MM.1S (cell line): ENCODE results near the gene PGGT1B.
A peak's percentile ranks its signal among the peaks of the same experiment; 100 is the strongest.

Source experiments
- DNase-seq: peaks from one replicate; pipeline ENCODE4 v3.0.0-alpha.2; 2015
- H2AFZ ChIP-seq: fragments of 300-600 bp; sonication (generic); 2 replicates; pipeline ENCODE4 v1.6.0; 2016; ENCODE audit warnings: antibody characterized with exemption, low read length
- H3F3A ChIP-seq: fragments of 300-600 bp; sonication (generic); 2 replicates; pipeline ENCODE4 v1.6.1; 2016; ENCODE audit warnings: mild to moderate bottlenecking, antibody characterized with exemption, low read length, moderate library complexity, mixed read lengths; ENCODE audit not compliant: insufficient read depth
- H3K27ac ChIP-seq: fragments of 300-600 bp; sonication (generic); 2 replicates; pipeline ENCODE4 v1.5.1; 2016; ENCODE audit warnings: mild to moderate bottlenecking, low read length
- H3K27me3 ChIP-seq: fragments of 300-600 bp; sonication (generic); replicated peaks from 2 replicates; pipeline ENCODE4 v1.6.0; 2016; ENCODE audit warnings: low read length; ENCODE audit not compliant: insufficient read depth
- H3K36me3 ChIP-seq: fragments of 300-600 bp; sonication (generic); replicated peaks from 2 replicates; pipeline ENCODE4 v1.6.1; 2016; ENCODE audit warnings: mild to moderate bottlenecking, low read length, mixed read lengths; ENCODE audit not compliant: insufficient read depth
- H3K4me1 ChIP-seq: fragments of 300-600 bp; sonication (generic); 2 replicates; pipeline ENCODE4 v1.6.1; 2016; ENCODE audit warnings: low read length, mixed read lengths
- H3K4me2 ChIP-seq: fragments of 300-600 bp; sonication (generic); 2 replicates; pipeline ENCODE4 v1.6.0; 2016; ENCODE audit warnings: low read depth, low read length
- H3K4me3 ChIP-seq: fragments of 300-600 bp; sonication (generic); 2 replicates; pipeline ENCODE4 v1.5.1; 2016; ENCODE audit warnings: low read length, mixed read lengths
- H3K79me2 ChIP-seq: fragments of 300-600 bp; sonication (generic); 2 replicates; pipeline ENCODE4 v1.6.1; 2016; ENCODE audit warnings: mixed run types, low read length, mixed read lengths
- H3K9ac ChIP-seq: fragments of 300-600 bp; sonication (generic); 2 replicates; pipeline ENCODE4 v1.6.1; 2016; ENCODE audit warnings: low read length, mixed read lengths
- H3K9me2 ChIP-seq: fragments of 300-600 bp; sonication (generic); replicated peaks from 2 replicates; pipeline ENCODE4 v1.6.1; 2016; ENCODE audit warnings: mild to moderate bottlenecking, low read length, mixed read lengths; ENCODE audit not compliant: insufficient read depth
- H3K9me3 ChIP-seq: fragments of 300-600 bp; sonication (generic); replicated peaks from 2 replicates; pipeline ENCODE4 v1.6.1; 2016; ENCODE audit warnings: mild to moderate bottlenecking, low read length, mixed read lengths; ENCODE audit not compliant: insufficient read depth
- H4K20me1 ChIP-seq: fragments of 300-600 bp; sonication (generic); 2 replicates; pipeline ENCODE4 v1.6.1; 2016; ENCODE audit warnings: mild to moderate bottlenecking, low read length, moderate library complexity, mixed read lengths; ENCODE audit not compliant: insufficient read depth
- CTCF ChIP-seq: fragments of 300-600 bp; sonication (generic); IDR thresholded peaks from 2 replicates; pipeline ENCODE4 v1.5.1; 2016; ENCODE audit warnings: antibody characterized with exemption, low read length, mixed read lengths
- EZH2 ChIP-seq: fragments of 300-600 bp; sonication (generic); optimal IDR thresholded peaks from 2 replicates; pipeline ENCODE3; 2017; ENCODE audit warnings: low read depth, mild to moderate bottlenecking, antibody characterized with exemption, low read length, mixed read lengths
- EZH2phosphoT487 ChIP-seq: fragments of 300-600 bp; sonication (generic); IDR thresholded peaks from 2 replicates; pipeline ENCODE4 v1.6.1; 2018; ENCODE audit warnings: antibody characterized with exemption, low read length

The PGGT1B gene

DNA sequence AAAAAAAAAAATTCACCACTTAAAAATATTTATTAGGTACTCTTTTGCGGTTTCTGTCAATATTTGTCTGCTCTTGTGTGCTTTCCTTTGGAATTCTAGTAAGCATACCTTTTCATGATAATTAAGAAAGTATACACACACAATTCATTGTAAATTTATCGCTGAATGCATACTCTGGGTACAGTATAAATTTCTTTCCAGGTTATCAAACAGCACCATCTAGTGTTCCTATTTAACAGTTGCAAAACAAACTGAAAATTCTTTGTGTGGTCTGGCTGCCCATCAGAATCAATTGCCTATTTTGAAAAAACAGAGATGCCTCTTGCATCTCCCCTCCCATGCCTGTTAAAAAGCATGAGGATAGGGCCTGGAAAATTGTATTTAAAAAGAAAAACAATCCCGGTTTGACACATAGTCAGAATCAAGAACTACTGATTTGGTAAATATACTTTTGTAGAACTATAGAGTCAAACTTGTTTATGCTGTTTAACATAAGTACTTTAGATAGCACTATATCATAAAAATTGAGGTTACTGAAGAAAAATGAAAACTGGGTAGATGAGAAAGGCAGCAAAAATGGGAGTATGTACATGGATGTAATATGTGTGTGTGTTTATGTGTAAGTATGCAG, 16.2 kb downstream of the PGGT1B start:
- Histone ChIP-seq H3K9ac (no peak overlapping the region), H3K9me3 (no peaks in the 10 kb centered on the region), H3K4me1 (no peaks in the 10 kb centered on the region), H3K4me3 (no peak overlapping the region), H3K9me2 (no peaks in the 10 kb centered on the region), H3K27ac (no peak overlapping the region), H3K27me3 (no peaks in the 10 kb centered on the region), H2AFZ (no peak overlapping the region), H3K4me2 (no peak overlapping the region), H3K79me2 (peaks cover 50% of the 10 kb centered on the region), H3K36me3 (0 out of 2 replicates have a peak, but pooled peaks cover 2% of the 10 kb centered on the region), H3F3A (0 out of 2 replicates have a peak, but pooled peaks cover 3% of the 10 kb centered on the region), H4K20me1 (no peaks in the 10 kb centered on the region; the same call in 1 of the 2 replicates)
- peak; percentile 74 for TF ChIP-seq CTCF
- no peak for TF ChIP-seq EZH2phosphoT487
- DNase-seq = peak; percentile 44

- Histone ChIP-seq H3F3A (0 out of 2 replicates have a peak, but pooled peaks cover 2% of the 10 kb centered on the region), H4K20me1 (no peaks in the 10 kb centered on the region; the same call in 1 of the 2 replicates), H3K9me3 (no peaks in the 10 kb centered on the region), H3K27me3 (no peaks in the 10 kb centered on the region), H3K27ac (no peak overlapping the region), H3K4me2 (no peak overlapping the region), H3K79me2 (peaks cover 36% of the 10 kb centered on the region), H3K36me3 (0 out of 2 replicates have a peak, but pooled peaks cover 9% of the 10 kb centered on the region), H3K4me3 (no peak overlapping the region), H3K9me2 (no peaks in the 10 kb centered on the region), H3K4me1 (no peaks in the 10 kb centered on the region), H2AFZ (no peak overlapping the region), H3K9ac (no peak overlapping the region)
- no peak for TF ChIP-seq CTCF
- no peak for TF ChIP-seq EZH2phosphoT487
- TF ChIP-seq EZH2 = no peak
- DNase-seq = no peak
Measured at GRCh38 chr5:115243412-115243811, 19.3 kb downstream of the PGGT1B start.

DNA sequence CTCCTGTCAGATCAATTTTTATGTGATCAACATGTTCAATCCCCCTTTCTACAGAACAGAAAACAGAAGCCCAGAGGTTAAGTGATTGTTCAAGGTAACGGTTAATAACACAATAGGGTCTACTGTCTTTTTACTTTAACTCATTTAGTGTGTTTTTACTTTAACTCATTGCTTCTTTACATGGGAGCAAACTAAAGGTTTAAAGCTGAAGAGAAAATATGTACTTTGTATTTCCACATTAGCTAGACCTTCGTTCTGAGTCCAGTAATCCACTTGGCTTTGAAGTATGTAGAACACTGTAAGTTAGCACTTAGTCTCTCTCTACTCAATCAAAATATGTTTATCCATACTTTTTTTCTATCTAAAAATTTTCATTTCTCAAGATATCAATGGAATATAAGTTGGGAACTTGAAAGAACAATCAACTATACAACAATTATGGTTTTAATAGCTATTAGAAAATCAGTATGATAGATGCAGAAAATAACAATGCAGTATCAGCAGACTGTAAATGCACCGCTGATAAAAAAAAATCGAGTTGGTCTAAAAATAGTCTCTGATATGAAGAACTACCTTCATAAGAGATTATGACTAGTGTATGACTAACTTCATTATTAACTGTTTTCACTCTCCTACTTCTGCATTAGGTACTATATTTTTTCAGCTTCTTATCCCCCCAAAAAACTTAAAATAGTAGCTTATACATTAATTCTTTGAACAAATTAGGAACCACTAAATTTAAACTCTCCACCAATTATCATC, 20.6 kb downstream of the PGGT1B start:
- no peak overlapping the region for H3K27ac ChIP-seq
- no peak overlapping the region for H3K4me2 ChIP-seq
- DNase-seq = no peak
- H2AFZ ChIP-seq = no peak overlapping the region
- H3K9me3 ChIP-seq = no peaks in the 10 kb centered on the region
- H3K4me3 ChIP-seq = no peak overlapping the region
- H3K79me2 ChIP-seq = peaks cover 31% of the 10 kb centered on the region
- no peak overlapping the region for H3K9ac ChIP-seq
- no peaks in the 10 kb centered on the region for H3K9me2 ChIP-seq
- TF ChIP-seq EZH2 = no peak
- TF ChIP-seq EZH2phosphoT487 = no peak
- TF ChIP-seq CTCF = no peak
- no peaks in the 10 kb centered on the region for H3K27me3 ChIP-seq
- H4K20me1 ChIP-seq = no peaks in the 10 kb centered on the region
- no peaks in the 10 kb centered on the region for H3K4me1 ChIP-seq
- 0 out of 2 replicates have a peak, but pooled peaks cover 7% of the 10 kb centered on the region for H3K36me3 ChIP-seq
- no peaks in the 10 kb centered on the region; the same call in 1 of the 2 replicates for H3F3A ChIP-seq
